ENCODE measurements around the gene MCM5. TPM values are rescaled to one million over a fixed set of nuclear protein-coding genes. Genes with fewer than 3 reads are reported as not detected.

Gene MCM5
- total RNA-seq, 6 experiments from 2014 or later = 6.7 to 35.9 (median 13.4) TPM

DNA sequence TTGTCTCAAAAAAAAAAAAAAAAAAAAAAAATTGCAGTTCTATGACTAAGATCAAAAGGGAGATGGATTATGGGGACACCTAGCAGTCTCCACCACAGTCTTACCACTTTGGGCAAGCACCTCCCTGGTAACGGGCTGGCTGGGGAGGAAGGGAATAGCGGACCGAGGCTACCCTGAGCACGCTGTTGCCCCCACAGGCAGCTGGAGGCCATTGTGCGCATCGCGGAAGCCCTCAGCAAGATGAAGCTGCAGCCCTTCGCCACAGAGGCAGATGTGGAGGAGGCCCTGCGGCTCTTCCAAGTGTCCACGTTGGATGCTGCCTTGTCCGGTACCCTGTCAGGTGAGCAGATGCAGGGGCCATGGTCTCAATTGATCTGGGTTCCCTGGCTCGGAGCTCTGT is 21.2 kb downstream of the MCM5 start:
- Histone ChIP-seq H3K27me3 (no peaks in the 10 kb centered on the region), H3K4me1 (peaks cover 0 to 5% (median 0%) of the 10 kb centered on the region in 4 donors), H3K4me3 (no peak overlapping the region), H3K27ac (no peak overlapping the region), H3K9me3 (no peaks in the 10 kb centered on the region), H3K36me3 (peaks cover 0 to 28% (median 1%) of the 10 kb centered on the region in 4 donors)
- DNase-seq (no peak), ATAC-seq (no peak)
- WGBS (ENCODE audit: insufficient coverage, low coverage, low lambda C conversion rate, missing lambda C conversion rate) = no CpG with 5 or more reads among the region's 12 CpGs
- TF ChIP-seq POLR2A (IDR thresholded peaks at IDR 0.05) = no peak
- TF ChIP-seq, protein P1, sequence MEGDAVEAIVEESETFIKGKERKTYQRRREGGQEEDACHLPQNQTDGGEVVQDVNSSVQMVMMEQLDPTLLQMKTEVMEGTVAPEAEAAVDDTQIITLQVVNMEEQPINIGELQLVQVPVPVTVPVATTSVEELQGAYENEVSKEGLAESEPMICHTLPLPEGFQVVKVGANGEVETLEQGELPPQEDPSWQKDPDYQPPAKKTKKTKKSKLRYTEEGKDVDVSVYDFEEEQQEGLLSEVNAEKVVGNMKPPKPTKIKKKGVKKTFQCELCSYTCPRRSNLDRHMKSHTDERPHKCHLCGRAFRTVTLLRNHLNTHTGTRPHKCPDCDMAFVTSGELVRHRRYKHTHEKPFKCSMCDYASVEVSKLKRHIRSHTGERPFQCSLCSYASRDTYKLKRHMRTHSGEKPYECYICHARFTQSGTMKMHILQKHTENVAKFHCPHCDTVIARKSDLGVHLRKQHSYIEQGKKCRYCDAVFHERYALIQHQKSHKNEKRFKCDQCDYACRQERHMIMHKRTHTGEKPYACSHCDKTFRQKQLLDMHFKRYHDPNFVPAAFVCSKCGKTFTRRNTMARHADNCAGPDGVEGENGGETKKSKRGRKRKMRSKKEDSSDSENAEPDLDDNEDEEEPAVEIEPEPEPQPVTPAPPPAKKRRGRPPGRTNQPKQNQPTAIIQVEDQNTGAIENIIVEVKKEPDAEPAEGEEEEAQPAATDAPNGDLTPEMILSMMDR (IDR thresholded peaks at IDR 0.05) = no peak
- intact Hi-C loops (cut with DNase I) = no loop called here

DNA sequence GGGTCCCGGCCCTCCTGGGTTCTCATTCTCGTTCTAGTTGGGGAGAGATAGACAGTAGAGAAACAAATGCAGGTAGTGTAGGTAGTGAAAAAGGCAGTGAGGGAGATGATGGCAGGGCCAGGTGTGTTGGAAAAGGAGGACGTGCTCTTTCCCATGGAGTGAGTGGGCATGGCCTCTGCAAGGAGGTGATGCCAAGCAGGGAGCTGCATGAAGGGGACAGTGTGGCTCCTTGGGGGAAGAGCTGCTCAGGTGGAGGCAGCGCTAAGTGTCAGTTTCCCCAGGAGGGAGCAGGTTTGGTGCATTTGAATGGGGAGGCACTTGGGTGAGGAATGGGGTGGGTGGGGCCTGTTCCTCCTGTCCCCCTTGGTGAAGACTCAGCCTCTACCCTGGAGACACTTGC is 22.2 kb downstream of the MCM5 start:
- DNase-seq (no peak), ATAC-seq (no peak)
- Histone ChIP-seq H3K27me3 (no peaks in the 10 kb centered on the region), H3K4me3 (no peak overlapping the region), H3K4me1 (peaks cover 0 to 5% (median 0%) of the 10 kb centered on the region in 4 donors), H3K9me3 (no peaks in the 10 kb centered on the region), H3K27ac (no peak overlapping the region), H3K36me3 (peaks cover 0 to 28% (median under 1%) of the 10 kb centered on the region in 4 donors)
- TF ChIP-seq POLR2A (IDR thresholded peaks at IDR 0.05) = no peak
- TF ChIP-seq, protein P1 (IDR thresholded peaks at IDR 0.05) = no peak
- intact Hi-C loops (cut with DNase I) = no loop called here
- WGBS (ENCODE audit: insufficient coverage, low coverage, low lambda C conversion rate, missing lambda C conversion rate) = 100% methylated on average over 2 of the region's 4 CpGs

DNA sequence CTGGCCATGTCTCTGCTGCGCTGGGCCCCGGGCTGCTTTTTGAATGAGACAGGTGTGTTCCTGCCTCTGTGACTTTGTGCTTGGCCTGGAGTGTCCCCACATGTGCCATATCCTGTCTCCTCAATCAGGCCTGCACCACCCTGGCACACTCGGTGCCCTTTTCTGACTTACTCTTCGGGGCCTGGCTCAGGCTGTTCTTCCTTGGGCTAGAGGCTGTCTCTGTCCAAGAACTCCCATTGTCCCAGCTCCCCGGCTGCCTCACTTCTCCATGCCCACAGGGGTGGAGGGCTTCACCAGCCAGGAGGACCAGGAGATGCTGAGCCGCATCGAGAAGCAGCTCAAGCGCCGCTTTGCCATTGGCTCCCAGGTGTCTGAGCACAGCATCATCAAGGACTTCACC is 23.0 kb downstream of the MCM5 start:
- Histone ChIP-seq H3K9me3 (no peaks in the 10 kb centered on the region), H3K27me3 (no peaks in the 10 kb centered on the region), H3K4me1 (peaks cover 0 to 4% (median 0%) of the 10 kb centered on the region in 4 donors), H3K4me3 (no peak overlapping the region), H3K27ac (no peak overlapping the region), H3K36me3 (peaks cover 0 to 27% (median under 1%) of the 10 kb centered on the region in 4 donors)
- intact Hi-C loops (cut with DNase I) = no loop called here
- 90% methylated on average over 2 of the region's 9 CpGs for WGBS (ENCODE audit: insufficient coverage, low coverage, low lambda C conversion rate, missing lambda C conversion rate)
- no peak for DNase-seq
- TF ChIP-seq POLR2A (IDR thresholded peaks at IDR 0.05) = no peak
- TF ChIP-seq, protein P1 (IDR thresholded peaks at IDR 0.05) = no peak
- no peak for ATAC-seq

DNA sequence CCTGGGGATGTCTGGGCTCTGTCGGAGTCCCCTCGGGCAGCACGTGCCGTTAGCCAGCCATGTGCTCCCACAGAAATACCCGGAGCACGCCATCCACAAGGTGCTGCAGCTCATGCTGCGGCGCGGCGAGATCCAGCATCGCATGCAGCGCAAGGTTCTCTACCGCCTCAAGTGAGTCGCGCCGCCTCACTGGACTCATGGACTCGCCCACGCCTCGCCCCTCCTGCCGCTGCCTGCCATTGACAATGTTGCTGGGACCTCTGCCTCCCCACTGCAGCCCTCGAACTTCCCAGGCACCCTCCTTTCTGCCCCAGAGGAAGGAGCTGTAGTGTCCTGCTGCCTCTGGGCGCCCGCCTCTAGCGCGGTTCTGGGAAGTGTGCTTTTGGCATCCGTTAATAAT is 24.1 kb downstream of the MCM5 start:
- Histone ChIP-seq H3K36me3 (peaks cover 0 to 22% (median under 1%) of the 10 kb centered on the region in 4 donors), H3K4me3 (no peak overlapping the region), H3K27me3 (no peaks in the 10 kb centered on the region), H3K27ac (no peak overlapping the region), H3K4me1 (no peaks in the 10 kb centered on the region), H3K9me3 (no peaks in the 10 kb centered on the region)
- ATAC-seq (no peak), DNase-seq (no peak)
- intact Hi-C loops (cut with DNase I) = no loop called here
- WGBS (ENCODE audit: insufficient coverage, low coverage, low lambda C conversion rate, missing lambda C conversion rate) = 92% methylated on average over 4 of the region's 26 CpGs
- TF ChIP-seq, protein P1 (IDR thresholded peaks at IDR 0.05) = no peak
- no peak for TF ChIP-seq POLR2A (IDR thresholded peaks at IDR 0.05)

DNA sequence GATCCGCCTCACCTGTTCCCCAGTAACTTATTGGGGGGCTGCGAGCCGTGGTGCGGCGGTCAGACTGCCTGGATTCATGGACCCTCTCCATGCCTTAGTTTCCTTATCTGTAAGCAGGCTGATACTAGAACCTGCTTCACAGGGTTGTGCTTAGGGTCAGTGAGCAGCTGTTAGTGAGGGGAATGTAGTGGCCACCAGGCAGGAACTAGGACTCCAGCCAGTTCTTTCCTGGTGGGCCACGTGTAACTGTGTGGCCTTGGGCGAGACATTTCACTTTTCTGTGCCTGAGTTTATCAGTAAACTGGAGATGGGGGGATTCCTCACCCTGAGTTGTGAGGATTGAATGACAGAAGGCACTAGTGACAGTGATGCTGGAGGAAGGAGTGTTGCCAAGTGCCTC is 24.8 kb downstream of the MCM5 start:
- Histone ChIP-seq H3K27ac (no peak overlapping the region), H3K4me3 (no peak overlapping the region), H3K27me3 (no peaks in the 10 kb centered on the region), H3K4me1 (no peaks in the 10 kb centered on the region), H3K9me3 (no peaks in the 10 kb centered on the region), H3K36me3 (peaks cover 0 to 18% (median 0%) of the 10 kb centered on the region in 4 donors)
- intact Hi-C loops (cut with DNase I) = no loop called here
- DNase-seq (no peak), ATAC-seq (no peak)
- TF ChIP-seq, protein P1 (IDR thresholded peaks at IDR 0.05) = no peak
- TF ChIP-seq POLR2A (IDR thresholded peaks at IDR 0.05) = no peak
- 100% methylated on average over 6 of the region's 7 CpGs for WGBS (ENCODE audit: insufficient coverage, low coverage, low lambda C conversion rate, missing lambda C conversion rate)
